Neural progenitor cell (in vitro differentiated cells): ENCODE measurements around the gene TRIM7. TPM values are rescaled to one million over a fixed set of nuclear protein-coding genes. Genes with fewer than 3 reads are reported as not detected.

Experiments
- DNase-seq: peaks from one replicate; pipeline ENCODE4 v3.0.0-alpha.2; 2016; ENCODE audit warnings: low spot score
- H2AFZ ChIP-seq: fragments of 200-600 bp; sonication (generic); replicated peaks from 2 replicates; pipeline ENCODE4 v1.6.1; 2016; ENCODE audit warnings: antibody characterized with exemption
- H3F3A ChIP-seq: fragments of 200-600 bp; sonication (generic); 2 replicates; pipeline ENCODE4 v1.6.1; 2016; ENCODE audit warnings: antibody characterized with exemption, low read depth
- H3K27ac ChIP-seq: fragments of 200-600 bp; sonication (generic); 2 replicates; pipeline ENCODE4 v1.5.1; 2016; ENCODE audit warnings: mild to moderate bottlenecking
- H3K27me3 ChIP-seq: fragments of 200-600 bp; sonication (generic); 2 replicates; pipeline ENCODE4 v1.6.1; 2016; ENCODE audit warnings: mild to moderate bottlenecking, moderate library complexity
- H3K36me3 ChIP-seq: fragments of 200-600 bp; sonication (generic); 2 replicates; pipeline ENCODE4 v1.5.1; 2016
- H3K4me1 ChIP-seq: fragments of 200-600 bp; sonication (generic); 2 replicates; pipeline ENCODE4 v1.6.1; 2016; ENCODE audit warnings: mixed run types
- H3K4me2 ChIP-seq: fragments of 200-600 bp; sonication (generic); 2 replicates; pipeline ENCODE4 v1.6.1; 2016
- H3K4me3 ChIP-seq: fragments of 200-600 bp; sonication (generic); 2 replicates; pipeline ENCODE4 v1.5.1; 2016
- H3K79me2 ChIP-seq: fragments of 200-600 bp; sonication (generic); 2 replicates; pipeline ENCODE4 v1.6.1; 2016; ENCODE audit warnings: low read depth
- H3K9ac ChIP-seq: fragments of 200-600 bp; sonication (generic); 2 replicates; pipeline ENCODE4 v1.6.1; 2016
- H3K9me3 ChIP-seq: fragments of 200-600 bp; sonication (generic); 2 replicates; pipeline ENCODE4 v1.5.1; 2016; ENCODE audit warnings: low read depth
- H4K20me1 ChIP-seq: fragments of 200-600 bp; sonication (generic); 2 replicates; pipeline ENCODE4 v1.6.1; 2016; ENCODE audit warnings: low read depth
- H3K27ac Mint-ChIP-seq: 3 replicates; pipeline ENCODE4 v1.8.0; 2021; ENCODE audit warnings: mixed read lengths
- H3K27me3 Mint-ChIP-seq: 2 replicates; pipeline ENCODE4 v1.8.0; 2022; ENCODE audit warnings: low read depth, mild to moderate bottlenecking, inconsistent platforms, moderate library complexity, mixed read lengths; ENCODE audit not compliant: insufficient read depth
- H3K36me3 Mint-ChIP-seq: 3 replicates; pipeline ENCODE4 v1.8.0; 2021; ENCODE audit warnings: mixed read lengths
- H3K4me1 Mint-ChIP-seq: 3 replicates; pipeline ENCODE4 v1.8.0; 2021; ENCODE audit warnings: mixed read lengths
- H3K4me3 Mint-ChIP-seq: 3 replicates; pipeline ENCODE4 v1.8.0; 2021; ENCODE audit warnings: mild to moderate bottlenecking, moderate library complexity, mixed read lengths
- H3K9me3 Mint-ChIP-seq: 3 replicates; pipeline ENCODE4 v1.8.0; 2020; ENCODE audit warnings: mixed read lengths
- CTCF ChIP-seq: fragments of 200-600 bp; sonication (generic); IDR thresholded peaks from 2 replicates; pipeline ENCODE4 v1.5.1; 2017; ENCODE audit warnings: antibody characterized with exemption, mild to moderate bottlenecking
- EZH2 ChIP-seq: fragments of 200-600 bp; sonication (generic); IDR thresholded peaks from 2 replicates; pipeline ENCODE4 v1.6.1; 2017; ENCODE audit warnings: antibody characterized with exemption, mild to moderate bottlenecking, moderate library complexity
- EZH2phosphoT487 ChIP-seq: fragments of 200-600 bp; sonication (generic); IDR thresholded peaks from 2 replicates; pipeline ENCODE4 v1.6.1; 2017; ENCODE audit warnings: antibody characterized with exemption
- total RNA-seq: library from RNA; depleted of rRNA; stranded (reverse); fragments of >200 nt; gene quantifications from 2 replicates; pipeline ENCODE4 v1.2.3, GENCODE V29; 2015; ENCODE audit warnings: low replicate concordance

TRIM7 gene
- total RNA-seq, 1 donor from 2014 or later, result not detected

- Histone ChIP-seq H2AFZ (no peak overlapping the region), H3K79me2 (no peaks in the 10 kb centered on the region), H3F3A (no peaks in the 10 kb centered on the region), H3K4me3 (no peak overlapping the region), H3K4me1 (no peaks in the 10 kb centered on the region), H3K27ac (no peak overlapping the region), H3K9ac (no peak overlapping the region), H3K4me2 (no peak overlapping the region), H3K27me3 (peaks cover 17% of the 10 kb centered on the region), H3K9me3 (no peaks in the 10 kb centered on the region), H3K36me3 (no peaks in the 10 kb centered on the region), H4K20me1 (no peaks in the 10 kb centered on the region)
- no peaks in the 10 kb centered on the region for H3K9me3 Mint-ChIP-seq
- TF ChIP-seq EZH2phosphoT487 (no peak), CTCF (no peak), EZH2 (no peak)
- no peaks in the 10 kb centered on the region for H3K36me3 Mint-ChIP-seq
- H3K27me3 Mint-ChIP-seq, result peaks cover 14% of the 10 kb centered on the region
- DNase-seq, result no peak
- no peaks in the 10 kb centered on the region for H3K4me1 Mint-ChIP-seq
- H3K4me3 Mint-ChIP-seq, result no peak overlapping the region
- H3K27ac Mint-ChIP-seq, result no peak overlapping the region
Measured at GRCh38 chr5:181153814-181154213, 51.2 kb downstream of the TRIM7 start.

GRCh38 chr5:181152406-181152805 is 52.6 kb downstream of the TRIM7 start:
- Mint-ChIP-seq H3K27ac (no peak overlapping the region), H3K9me3 (no peaks in the 10 kb centered on the region), H3K36me3 (no peaks in the 10 kb centered on the region), H3K27me3 (peaks cover 14% of the 10 kb centered on the region), H3K4me3 (no peak overlapping the region), H3K4me1 (no peaks in the 10 kb centered on the region)
- Histone ChIP-seq H3K27me3 (peaks cover 9% of the 10 kb centered on the region), H3K9ac (no peak overlapping the region), H3K27ac (no peak overlapping the region), H2AFZ (no peak overlapping the region), H3K36me3 (no peaks in the 10 kb centered on the region), H3K9me3 (no peaks in the 10 kb centered on the region), H3K4me2 (no peak overlapping the region), H4K20me1 (no peaks in the 10 kb centered on the region), H3K4me1 (no peaks in the 10 kb centered on the region), H3K4me3 (no peak overlapping the region), H3F3A (no peaks in the 10 kb centered on the region), H3K79me2 (no peaks in the 10 kb centered on the region)
- DNase-seq, result no peak
- no peak for TF ChIP-seq CTCF
- TF ChIP-seq EZH2phosphoT487, result no peak
- no peak for TF ChIP-seq EZH2

GRCh38 chr5:181151146-181151545 is 53.9 kb downstream of the TRIM7 start:
- no peak overlapping the region for H3K27ac ChIP-seq
- H3F3A ChIP-seq, result no peaks in the 10 kb centered on the region
- peak overlapping the region; percentile 57 for H3K27ac Mint-ChIP-seq
- no peak overlapping the region for H3K9ac ChIP-seq
- H3K36me3 ChIP-seq, result no peaks in the 10 kb centered on the region
- TF ChIP-seq EZH2phosphoT487 (no peak), CTCF (peak; percentile 7)
- H3K79me2 ChIP-seq, result no peaks in the 10 kb centered on the region
- DNase-seq, result peak; percentile 31
- H3K4me1 ChIP-seq, result no peaks in the 10 kb centered on the region
- no peaks in the 10 kb centered on the region for H3K36me3 Mint-ChIP-seq
- peaks cover 18% of the 10 kb centered on the region for H3K27me3 Mint-ChIP-seq
- H3K27me3 ChIP-seq, result no peaks in the 10 kb centered on the region
- no peak overlapping the region for H3K4me2 ChIP-seq
- H2AFZ ChIP-seq, result no peak overlapping the region
- no peaks in the 10 kb centered on the region for H3K4me1 Mint-ChIP-seq
- H3K4me3 ChIP-seq, result no peak overlapping the region
- peak overlapping the region; percentile 10 for H3K4me3 Mint-ChIP-seq
- H3K9me3 ChIP-seq, result no peaks in the 10 kb centered on the region
- no peaks in the 10 kb centered on the region for H4K20me1 ChIP-seq
- peaks cover 4% of the 10 kb centered on the region for H3K9me3 Mint-ChIP-seq
